HepG2 (cell line): ENCODE results near the gene ZNF217. TPM values are rescaled to one million over a fixed set of nuclear protein-coding genes. Genes with fewer than 3 reads are reported as not detected.

Experiments used
- ATM ChIP-seq: fragments of 450-650 bp; IDR thresholded peaks from 2 replicates; pipeline ENCODE4 v1.7.1; 2017; ENCODE audit warnings: mild to moderate bottlenecking, borderline replicate concordance
- BRD4 ChIP-seq: sonication (generic); formaldehyde crosslinking; IDR thresholded peaks from 2 replicates; pipeline ENCODE4 v1.4.0; 2020; ENCODE audit warnings: missing genetic modification reagents
- DMAP1 ChIP-seq: IDR thresholded peaks from 2 replicates; pipeline ENCODE4 v1.6.1; 2016
- EED ChIP-seq: sonication (generic); formaldehyde crosslinking; IDR thresholded peaks from 2 replicates; pipeline ENCODE4 v1.5.0; 2020; ENCODE audit warnings: mild to moderate bottlenecking, missing genetic modification reagents
- ETV6 ChIP-seq: sonication (generic); formaldehyde crosslinking; conservative IDR thresholded peaks from 2 replicates; pipeline ENCODE4 v1.4.0; 2020; ENCODE audit warnings: missing genetic modification reagents
- FOXA1 ChIP-seq, 2 experiments: fragments of 450-650 bp in 1 of 2; sonication (generic) in 1 of 2; formaldehyde crosslinking in 1 of 2; IDR thresholded peaks; 2 replicates each; pipeline versions ENCODE4 v1.4.0 to v1.6.1; 2016 to 2020; ENCODE audit warnings: missing genetic modification reagents in 1 of 2
- GATAD1 ChIP-seq: IDR thresholded peaks from 2 replicates; pipeline ENCODE4 v1.6.1; 2016; ENCODE audit warnings: missing genetic modification reagents, missing compliant biosample characterization
- HNRNPH1 ChIP-seq: fragments of 200-400 bp; formaldehyde crosslinking; optimal IDR thresholded peaks from 2 replicates; pipeline ENCODE3; 2017; ENCODE audit warnings: mild to moderate bottlenecking, low read depth, low read length
- polyA plus RNA-seq, 8 experiments: library from polyadenylated mRNA; depleted of rRNA in 3 of 8; stranded (reverse) in 7 of 8; unstranded in 1 of 8; fragments of >200 nt; fragmentation: Illumina TruSeq in 4 of 8; extraction: Trizol in 4 of 8; gene quantifications; 2 replicates each; pipeline versions ENCODE4 v1.2.1 to v1.2.3, GENCODE V29; 2011 to 2016; ENCODE audit warnings: low read depth in 4 of 8, missing spikeins in 1 of 8, mixed read lengths in 1 of 8; ENCODE audit not compliant: insufficient read depth in 1 of 8
- total RNA-seq, 5 experiments: library from RNA; depleted of rRNA; stranded (reverse); fragments of >200 nt; fragmentation: Illumina TruSeq; extraction: Trizol; gene quantifications; 2 replicates each; pipeline ENCODE4 v1.2.3, GENCODE V29; 2016; ENCODE audit warnings: low read depth in 1 of 5
- TF ChIP-seq, protein P1 (sequence below): sonication (generic); formaldehyde crosslinking; IDR thresholded peaks from 2 replicates; pipeline ENCODE4 v1.4.0; 2020; ENCODE audit warnings: missing genetic modification reagents, low read depth, mild to moderate bottlenecking, borderline replicate concordance
- TF ChIP-seq, protein P2 (sequence below): sonication (generic); formaldehyde crosslinking; IDR thresholded peaks from 2 replicates; pipeline ENCODE4 v1.9.0; 2021; ENCODE audit warnings: missing genetic modification reagents, borderline replicate concordance
- TF ChIP-seq, protein P3 (sequence below): sonication (generic); formaldehyde crosslinking; IDR thresholded peaks from 2 replicates; pipeline ENCODE4 v1.4.0; 2020; ENCODE audit warnings: mild to moderate bottlenecking, missing genetic modification reagents
- TF ChIP-seq, protein P4 (sequence below): IDR thresholded peaks from 2 replicates; pipeline ENCODE4 v1.6.1; 2016; ENCODE audit warnings: low read depth, missing genetic modification reagents, missing compliant biosample characterization
- TF ChIP-seq, protein P5 (sequence below): sonication (generic); formaldehyde crosslinking; IDR thresholded peaks from 2 replicates; pipeline ENCODE4 v1.8.1; 2022; ENCODE audit warnings: mild to moderate bottlenecking, missing genetic modification reagents

The ZNF217 gene
- total and polyA plus RNA-seq, 2 of the 13 experiments (the other 11 are each of a cell fraction or from before 2014, with no cell fraction given): 22.3 to 29.8 TPM

DNA sequence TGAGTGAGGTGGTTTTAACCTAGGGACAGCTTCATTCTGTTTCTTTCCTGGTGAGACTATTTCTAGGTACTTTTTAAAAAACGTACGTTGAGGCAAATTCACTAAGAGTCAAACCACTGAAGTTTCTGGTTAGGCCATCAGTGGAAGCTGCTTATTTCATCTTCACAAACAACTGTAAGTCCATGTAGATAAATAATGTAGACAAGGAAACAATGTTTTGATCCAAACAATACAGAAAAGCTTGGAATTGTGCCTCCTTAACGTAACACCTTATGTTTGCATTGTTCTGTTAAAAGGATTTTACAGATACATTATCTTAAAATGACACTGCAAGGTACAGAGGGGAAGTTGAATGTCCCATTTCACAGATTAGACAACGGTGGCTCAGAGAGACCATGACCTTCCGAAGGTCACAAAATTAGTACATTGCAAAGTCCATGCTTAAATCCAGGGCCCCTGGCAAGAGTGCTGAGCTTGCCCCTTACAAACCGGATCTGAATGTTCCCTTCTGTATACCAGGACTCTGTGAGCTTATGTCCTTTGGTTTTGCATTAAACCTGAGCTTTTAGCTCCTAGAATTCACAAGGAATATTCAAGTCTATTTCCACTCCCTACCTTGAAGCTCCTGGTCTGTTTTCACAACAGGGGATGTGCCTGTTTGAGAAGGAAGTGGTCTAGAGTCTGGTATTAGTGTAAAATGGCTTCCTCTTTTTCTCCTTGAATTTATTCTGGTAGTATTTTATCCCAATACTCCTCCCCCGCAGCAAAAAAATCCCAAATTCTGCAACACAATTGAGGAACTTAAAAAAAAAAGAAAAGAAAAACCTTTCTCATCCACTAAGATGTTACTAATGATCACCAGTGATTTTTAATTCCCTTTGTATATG lies 28.9 kb upstream of the ZNF217 start (continued):
- no peak for TF ChIP-seq ETV6 (CRISPR knock-in tag)
- TF ChIP-seq BRD4 (CRISPR knock-in tag): peak; percentile 84
- TF ChIP-seq, protein P1, sequence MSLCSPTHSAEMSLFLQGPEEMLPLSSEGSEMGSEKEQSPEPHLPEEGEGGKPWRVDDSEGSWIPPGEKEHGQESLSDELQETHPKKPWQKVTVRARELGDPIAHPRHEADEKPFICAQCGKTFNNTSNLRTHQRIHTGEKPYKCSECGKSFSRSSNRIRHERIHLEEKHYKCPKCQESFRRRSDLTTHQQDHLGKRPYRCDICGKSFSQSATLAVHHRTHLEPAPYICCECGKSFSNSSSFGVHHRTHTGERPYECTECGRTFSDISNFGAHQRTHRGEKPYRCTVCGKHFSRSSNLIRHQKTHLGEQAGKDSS (CRISPR knock-in tag): 0 out of 2 replicates have a peak, but pooled peaks have one; percentile 14
- TF ChIP-seq, protein P2, sequence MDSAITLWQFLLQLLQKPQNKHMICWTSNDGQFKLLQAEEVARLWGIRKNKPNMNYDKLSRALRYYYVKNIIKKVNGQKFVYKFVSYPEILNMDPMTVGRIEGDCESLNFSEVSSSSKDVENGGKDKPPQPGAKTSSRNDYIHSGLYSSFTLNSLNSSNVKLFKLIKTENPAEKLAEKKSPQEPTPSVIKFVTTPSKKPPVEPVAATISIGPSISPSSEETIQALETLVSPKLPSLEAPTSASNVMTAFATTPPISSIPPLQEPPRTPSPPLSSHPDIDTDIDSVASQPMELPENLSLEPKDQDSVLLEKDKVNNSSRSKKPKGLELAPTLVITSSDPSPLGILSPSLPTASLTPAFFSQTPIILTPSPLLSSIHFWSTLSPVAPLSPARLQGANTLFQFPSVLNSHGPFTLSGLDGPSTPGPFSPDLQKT (CRISPR knock-in tag): no peak
- no peak for TF ChIP-seq FOXA1 (IDR thresholded peaks at IDR 0.05)
- no peak for TF ChIP-seq FOXA1 (CRISPR knock-in tag; IDR thresholded peaks at IDR 0.05)
- TF ChIP-seq GATAD1: no peak
- no peak for TF ChIP-seq DMAP1 (CRISPR knock-in tag)
- no peak for TF ChIP-seq HNRNPH1
- TF ChIP-seq EED (CRISPR knock-in tag): no peak
- TF ChIP-seq, protein P3, sequence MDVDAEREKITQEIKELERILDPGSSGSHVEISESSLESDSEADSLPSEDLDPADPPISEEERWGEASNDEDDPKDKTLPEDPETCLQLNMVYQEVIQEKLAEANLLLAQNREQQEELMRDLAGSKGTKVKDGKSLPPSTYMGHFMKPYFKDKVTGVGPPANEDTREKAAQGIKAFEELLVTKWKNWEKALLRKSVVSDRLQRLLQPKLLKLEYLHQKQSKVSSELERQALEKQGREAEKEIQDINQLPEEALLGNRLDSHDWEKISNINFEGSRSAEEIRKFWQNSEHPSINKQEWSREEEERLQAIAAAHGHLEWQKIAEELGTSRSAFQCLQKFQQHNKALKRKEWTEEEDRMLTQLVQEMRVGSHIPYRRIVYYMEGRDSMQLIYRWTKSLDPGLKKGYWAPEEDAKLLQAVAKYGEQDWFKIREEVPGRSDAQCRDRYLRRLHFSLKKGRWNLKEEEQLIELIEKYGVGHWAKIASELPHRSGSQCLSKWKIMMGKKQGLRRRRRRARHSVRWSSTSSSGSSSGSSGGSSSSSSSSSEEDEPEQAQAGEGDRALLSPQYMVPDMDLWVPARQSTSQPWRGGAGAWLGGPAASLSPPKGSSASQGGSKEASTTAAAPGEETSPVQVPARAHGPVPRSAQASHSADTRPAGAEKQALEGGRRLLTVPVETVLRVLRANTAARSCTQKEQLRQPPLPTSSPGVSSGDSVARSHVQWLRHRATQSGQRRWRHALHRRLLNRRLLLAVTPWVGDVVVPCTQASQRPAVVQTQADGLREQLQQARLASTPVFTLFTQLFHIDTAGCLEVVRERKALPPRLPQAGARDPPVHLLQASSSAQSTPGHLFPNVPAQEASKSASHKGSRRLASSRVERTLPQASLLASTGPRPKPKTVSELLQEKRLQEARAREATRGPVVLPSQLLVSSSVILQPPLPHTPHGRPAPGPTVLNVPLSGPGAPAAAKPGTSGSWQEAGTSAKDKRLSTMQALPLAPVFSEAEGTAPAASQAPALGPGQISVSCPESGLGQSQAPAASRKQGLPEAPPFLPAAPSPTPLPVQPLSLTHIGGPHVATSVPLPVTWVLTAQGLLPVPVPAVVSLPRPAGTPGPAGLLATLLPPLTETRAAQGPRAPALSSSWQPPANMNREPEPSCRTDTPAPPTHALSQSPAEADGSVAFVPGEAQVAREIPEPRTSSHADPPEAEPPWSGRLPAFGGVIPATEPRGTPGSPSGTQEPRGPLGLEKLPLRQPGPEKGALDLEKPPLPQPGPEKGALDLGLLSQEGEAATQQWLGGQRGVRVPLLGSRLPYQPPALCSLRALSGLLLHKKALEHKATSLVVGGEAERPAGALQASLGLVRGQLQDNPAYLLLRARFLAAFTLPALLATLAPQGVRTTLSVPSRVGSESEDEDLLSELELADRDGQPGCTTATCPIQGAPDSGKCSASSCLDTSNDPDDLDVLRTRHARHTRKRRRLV (CRISPR knock-in tag): no peak
- TF ChIP-seq, protein P4, sequence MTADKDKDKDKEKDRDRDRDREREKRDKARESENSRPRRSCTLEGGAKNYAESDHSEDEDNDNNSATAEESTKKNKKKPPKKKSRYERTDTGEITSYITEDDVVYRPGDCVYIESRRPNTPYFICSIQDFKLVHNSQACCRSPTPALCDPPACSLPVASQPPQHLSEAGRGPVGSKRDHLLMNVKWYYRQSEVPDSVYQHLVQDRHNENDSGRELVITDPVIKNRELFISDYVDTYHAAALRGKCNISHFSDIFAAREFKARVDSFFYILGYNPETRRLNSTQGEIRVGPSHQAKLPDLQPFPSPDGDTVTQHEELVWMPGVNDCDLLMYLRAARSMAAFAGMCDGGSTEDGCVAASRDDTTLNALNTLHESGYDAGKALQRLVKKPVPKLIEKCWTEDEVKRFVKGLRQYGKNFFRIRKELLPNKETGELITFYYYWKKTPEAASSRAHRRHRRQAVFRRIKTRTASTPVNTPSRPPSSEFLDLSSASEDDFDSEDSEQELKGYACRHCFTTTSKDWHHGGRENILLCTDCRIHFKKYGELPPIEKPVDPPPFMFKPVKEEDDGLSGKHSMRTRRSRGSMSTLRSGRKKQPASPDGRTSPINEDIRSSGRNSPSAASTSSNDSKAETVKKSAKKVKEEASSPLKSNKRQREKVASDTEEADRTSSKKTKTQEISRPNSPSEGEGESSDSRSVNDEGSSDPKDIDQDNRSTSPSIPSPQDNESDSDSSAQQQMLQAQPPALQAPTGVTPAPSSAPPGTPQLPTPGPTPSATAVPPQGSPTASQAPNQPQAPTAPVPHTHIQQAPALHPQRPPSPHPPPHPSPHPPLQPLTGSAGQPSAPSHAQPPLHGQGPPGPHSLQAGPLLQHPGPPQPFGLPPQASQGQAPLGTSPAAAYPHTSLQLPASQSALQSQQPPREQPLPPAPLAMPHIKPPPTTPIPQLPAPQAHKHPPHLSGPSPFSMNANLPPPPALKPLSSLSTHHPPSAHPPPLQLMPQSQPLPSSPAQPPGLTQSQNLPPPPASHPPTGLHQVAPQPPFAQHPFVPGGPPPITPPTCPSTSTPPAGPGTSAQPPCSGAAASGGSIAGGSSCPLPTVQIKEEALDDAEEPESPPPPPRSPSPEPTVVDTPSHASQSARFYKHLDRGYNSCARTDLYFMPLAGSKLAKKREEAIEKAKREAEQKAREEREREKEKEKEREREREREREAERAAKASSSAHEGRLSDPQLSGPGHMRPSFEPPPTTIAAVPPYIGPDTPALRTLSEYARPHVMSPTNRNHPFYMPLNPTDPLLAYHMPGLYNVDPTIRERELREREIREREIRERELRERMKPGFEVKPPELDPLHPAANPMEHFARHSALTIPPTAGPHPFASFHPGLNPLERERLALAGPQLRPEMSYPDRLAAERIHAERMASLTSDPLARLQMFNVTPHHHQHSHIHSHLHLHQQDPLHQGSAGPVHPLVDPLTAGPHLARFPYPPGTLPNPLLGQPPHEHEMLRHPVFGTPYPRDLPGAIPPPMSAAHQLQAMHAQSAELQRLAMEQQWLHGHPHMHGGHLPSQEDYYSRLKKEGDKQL (CRISPR knock-in tag): peak; percentile 42; the same call in 1 of the 2 replicates
- no peak for TF ChIP-seq ATM
- TF ChIP-seq, protein P5, sequence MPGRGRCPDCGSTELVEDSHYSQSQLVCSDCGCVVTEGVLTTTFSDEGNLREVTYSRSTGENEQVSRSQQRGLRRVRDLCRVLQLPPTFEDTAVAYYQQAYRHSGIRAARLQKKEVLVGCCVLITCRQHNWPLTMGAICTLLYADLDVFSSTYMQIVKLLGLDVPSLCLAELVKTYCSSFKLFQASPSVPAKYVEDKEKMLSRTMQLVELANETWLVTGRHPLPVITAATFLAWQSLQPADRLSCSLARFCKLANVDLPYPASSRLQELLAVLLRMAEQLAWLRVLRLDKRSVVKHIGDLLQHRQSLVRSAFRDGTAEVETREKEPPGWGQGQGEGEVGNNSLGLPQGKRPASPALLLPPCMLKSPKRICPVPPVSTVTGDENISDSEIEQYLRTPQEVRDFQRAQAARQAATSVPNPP (CRISPR knock-in tag): no peak
